Activated B cell treated with CpG ODN at 0.5 μM for 24 hours (primary cell): ENCODE data around the gene LRRC4C. TPM values are rescaled to one million over a fixed set of nuclear protein-coding genes. Genes with fewer than 3 reads are reported as not detected.

Experiments used
- ATAC-seq: fragments of 200-7000 bp; cut with Tn5 transposase; one replicate; pipeline ENCODE4 v1.10.0; 2021; ENCODE audit warnings: low read depth, mild to moderate bottlenecking, moderate library complexity
- CTCF ChIA-PET: fragments of 350-600 bp; sonication (Branson Sonifier 250); formaldehyde crosslinking; loops from one replicate; lab custom pipeline; 2021; ENCODE audit warnings: antibody characterized with exemption; lab: Charles Lee
- POLR2A ChIA-PET: fragments of 350-600 bp; sonication (Branson Sonifier 250); formaldehyde crosslinking; loops from one replicate; lab custom pipeline; 2021; ENCODE audit warnings: antibody characterized with exemption; lab: Charles Lee
- DNase-seq: peaks from one replicate; pipeline ENCODE4 v3.0.0; 2022
- H3K27ac Mint-ChIP-seq: one replicate; pipeline ENCODE4 v1.8.0; 2020; ENCODE audit warnings: mixed read lengths
- H3K27me3 Mint-ChIP-seq: one replicate; pipeline ENCODE4 v1.8.0; 2021; ENCODE audit warnings: mixed read lengths
- H3K36me3 Mint-ChIP-seq: one replicate; pipeline ENCODE4 v1.8.0; 2021; ENCODE audit warnings: low read depth, mixed read lengths
- H3K4me1 Mint-ChIP-seq: one replicate; pipeline ENCODE4 v1.8.0; 2021; ENCODE audit warnings: mixed read lengths
- H3K4me3 Mint-ChIP-seq: one replicate; pipeline ENCODE4 v1.8.0; 2020; ENCODE audit warnings: mild to moderate bottlenecking, mixed read lengths
- H3K9me3 Mint-ChIP-seq: one replicate; pipeline ENCODE4 v1.8.0; 2020; ENCODE audit warnings: mixed read lengths
- CTCF ChIP-seq: fragments of 200-600 bp; IDR thresholded peaks from one replicate; pipeline ENCODE4 v1.8.0; 2022; ENCODE audit warnings: antibody characterized with exemption, mild to moderate bottlenecking
- intact Hi-C: fragments of 100-400 bp; cut with micrococcal nuclease; formaldehyde crosslinking; loops from one replicate; pipeline ENCODE4 v1.15.1; 2024
- total RNA-seq: library from RNA; stranded (reverse); gene quantifications from 2 replicates; pipeline ENCODE4 v1.2.3, GENCODE V29; 2022

Gene LRRC4C
- total RNA-seq, 1 donor from 2014 or later, result not detected

GRCh38 chr11:40722179-40722795 lies 737.2 kb downstream of the LRRC4C start:
- Mint-ChIP-seq H3K27me3 (no peaks in the 10 kb centered on the region), H3K36me3 (no peaks in the 10 kb centered on the region), H3K27ac (no peak overlapping the region), H3K4me3 (no peak overlapping the region), H3K9me3 (peaks cover 3% of the 10 kb centered on the region), H3K4me1 (no peaks in the 10 kb centered on the region)
- intact Hi-C loops, result no loop called here
- ChIA-PET POLR2A (no interaction called here), CTCF (no interaction called here)
- no peak for DNase-seq
- no peak for ATAC-seq
- TF ChIP-seq CTCF, result no peak

- H3K4me3 Mint-ChIP-seq, result no peak overlapping the region
- TF ChIP-seq CTCF, result no peak
- H3K27ac Mint-ChIP-seq, result no peak overlapping the region
- POLR2A ChIA-PET, result no interaction called here
- H3K9me3 Mint-ChIP-seq, result no peaks in the 10 kb centered on the region
- DNase-seq (no peak), ATAC-seq (no peak)
- H3K36me3 Mint-ChIP-seq, result no peaks in the 10 kb centered on the region
- intact Hi-C loops, result no loop called here
- H3K27me3 Mint-ChIP-seq, result no peaks in the 10 kb centered on the region
- CTCF ChIA-PET, result no interaction called here
- no peaks in the 10 kb centered on the region for H3K4me1 Mint-ChIP-seq
These were observed 742.9 kb downstream of the LRRC4C start for GRCh38 chr11:40716344-40717130.

- no peak overlapping the region for H3K4me3 Mint-ChIP-seq
- CTCF ChIA-PET, result no interaction called here
- H3K4me1 Mint-ChIP-seq, result no peaks in the 10 kb centered on the region
- intact Hi-C loops, result no loop called here
- ATAC-seq (no peak), DNase-seq (no peak)
- POLR2A ChIA-PET, result no interaction called here
- peaks cover 5% of the 10 kb centered on the region for H3K9me3 Mint-ChIP-seq
- no peak for TF ChIP-seq CTCF
- H3K27ac Mint-ChIP-seq, result no peak overlapping the region
- no peaks in the 10 kb centered on the region for H3K27me3 Mint-ChIP-seq
- no peaks in the 10 kb centered on the region for H3K36me3 Mint-ChIP-seq
These were observed 746.4 kb downstream of the LRRC4C start for GRCh38 chr11:40713083-40713482.

GRCh38 chr11:40701027-40701426 lies 758.4 kb downstream of the LRRC4C start:
- Mint-ChIP-seq H3K4me1 (no peaks in the 10 kb centered on the region), H3K27me3 (no peaks in the 10 kb centered on the region), H3K9me3 (peaks cover 11% of the 10 kb centered on the region), H3K4me3 (no peak overlapping the region), H3K27ac (no peak overlapping the region), H3K36me3 (no peaks in the 10 kb centered on the region)
- intact Hi-C loops, result no loop called here
- ChIA-PET POLR2A (no interaction called here), CTCF (no interaction called here)
- DNase-seq (no peak), ATAC-seq (no peak)
- TF ChIP-seq CTCF, result no peak

GRCh38 chr11:40689823-40690222 lies 769.6 kb downstream of the LRRC4C start:
- CTCF ChIA-PET, result no interaction called here
- no peak for TF ChIP-seq CTCF
- DNase-seq, result no peak
- Mint-ChIP-seq H3K9me3 (peaks cover 2% of the 10 kb centered on the region), H3K4me3 (no peak overlapping the region), H3K27me3 (no peaks in the 10 kb centered on the region), H3K27ac (no peak overlapping the region), H3K4me1 (no peaks in the 10 kb centered on the region), H3K36me3 (no peaks in the 10 kb centered on the region)
- no peak for ATAC-seq
- intact Hi-C loops, result no loop called here
- POLR2A ChIA-PET, result no interaction called here
